ENCODE data around the gene PA2G4. TPM values are rescaled to one million over a fixed set of nuclear protein-coding genes. Genes with fewer than 3 reads are reported as not detected.

Gene PA2G4
- total and polyA plus RNA-seq, 12 donors = 64.3 to 148 (median 74.4) TPM

DNA sequence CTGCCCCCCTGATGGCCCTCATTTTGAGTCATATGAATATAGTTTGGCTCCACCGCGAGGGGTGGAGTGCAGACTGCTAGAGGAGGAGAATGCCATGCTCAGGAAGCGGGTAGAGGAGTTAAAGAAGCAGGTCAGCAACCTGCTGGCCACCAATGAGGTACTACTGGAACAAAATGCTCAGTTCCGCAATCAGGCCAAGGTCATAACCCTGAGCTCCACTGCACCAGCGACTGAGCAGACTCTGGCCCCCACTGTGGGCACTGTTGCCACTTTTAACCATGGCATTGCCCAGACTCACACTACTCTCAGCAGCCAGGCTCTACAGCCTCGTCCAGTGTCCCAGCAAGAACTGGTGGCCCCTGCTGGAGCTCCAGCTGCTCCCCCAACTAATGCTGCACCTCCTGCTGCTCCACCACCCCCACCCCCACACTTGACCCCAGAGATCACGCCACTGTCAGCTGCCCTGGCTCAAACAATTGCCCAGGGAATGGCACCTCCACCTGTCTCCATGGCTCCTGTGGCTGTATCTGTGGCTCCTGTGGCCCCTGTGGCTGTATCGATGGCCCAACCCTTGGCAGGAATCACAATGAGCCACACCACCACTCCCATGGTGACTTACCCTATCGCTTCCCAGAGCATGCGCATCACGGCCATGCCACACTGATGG lies 17.0 kb downstream of the PA2G4 start:
- intact Hi-C loops (cut with DNase I) = loop anchor here in 6 of 10 donors (2.0 to 10.0 kb wide), 6 partner anchors 36 to 513 kb away; partner anchors contain the start of genes SMARCC2 (in 2 of the 6), SPRYD4 (in 2 of the 6), BAZ2A (in 1 of the 6) and MYL6 (in 1 of the 6)
- Histone ChIP-seq H3K4me3 (no peak overlapping the region), H3K36me3 (peaks cover 0 to 39% (median 13%) of the 10 kb centered on the region in 9 donors), H3K27me3 (no peaks in the 10 kb centered on the region), H3K27ac (peak overlapping the region in 4 of 10 donors; percentile 10 to 33 (median 17)), H3K9me3 (no peaks in the 10 kb centered on the region), H3K4me1 (peaks cover 0 to 68% (median 57%) of the 10 kb centered on the region in 9 donors)
- WGBS, 2 donors = 82 to 83% methylated on average over 11 of the region's 11 CpGs
- ATAC-seq (no peak), DNase-seq (no peak)
- TF ChIP-seq, protein P1, sequence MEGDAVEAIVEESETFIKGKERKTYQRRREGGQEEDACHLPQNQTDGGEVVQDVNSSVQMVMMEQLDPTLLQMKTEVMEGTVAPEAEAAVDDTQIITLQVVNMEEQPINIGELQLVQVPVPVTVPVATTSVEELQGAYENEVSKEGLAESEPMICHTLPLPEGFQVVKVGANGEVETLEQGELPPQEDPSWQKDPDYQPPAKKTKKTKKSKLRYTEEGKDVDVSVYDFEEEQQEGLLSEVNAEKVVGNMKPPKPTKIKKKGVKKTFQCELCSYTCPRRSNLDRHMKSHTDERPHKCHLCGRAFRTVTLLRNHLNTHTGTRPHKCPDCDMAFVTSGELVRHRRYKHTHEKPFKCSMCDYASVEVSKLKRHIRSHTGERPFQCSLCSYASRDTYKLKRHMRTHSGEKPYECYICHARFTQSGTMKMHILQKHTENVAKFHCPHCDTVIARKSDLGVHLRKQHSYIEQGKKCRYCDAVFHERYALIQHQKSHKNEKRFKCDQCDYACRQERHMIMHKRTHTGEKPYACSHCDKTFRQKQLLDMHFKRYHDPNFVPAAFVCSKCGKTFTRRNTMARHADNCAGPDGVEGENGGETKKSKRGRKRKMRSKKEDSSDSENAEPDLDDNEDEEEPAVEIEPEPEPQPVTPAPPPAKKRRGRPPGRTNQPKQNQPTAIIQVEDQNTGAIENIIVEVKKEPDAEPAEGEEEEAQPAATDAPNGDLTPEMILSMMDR (IDR thresholded peaks at IDR 0.05) = no peak

DNA sequence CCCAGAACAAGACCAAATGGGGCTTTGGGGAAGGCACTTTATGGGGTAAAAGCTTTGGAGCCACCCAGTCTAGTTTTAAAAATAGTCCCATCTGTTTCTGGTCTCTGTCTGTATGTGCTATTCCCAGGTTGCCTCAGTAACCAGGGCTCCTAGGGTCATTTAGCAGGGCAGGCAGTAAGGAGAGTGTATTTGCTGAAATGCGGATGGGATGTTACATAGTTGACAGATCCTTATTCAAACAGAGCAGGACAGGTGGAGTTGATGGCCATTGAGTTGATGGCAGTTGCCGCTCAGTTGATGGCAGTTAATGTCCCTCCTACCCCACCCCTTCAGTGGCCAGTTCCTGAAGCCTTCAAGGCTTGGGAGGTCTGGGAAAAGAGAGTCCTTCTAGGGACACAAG lies 18.3 kb downstream of the PA2G4 start:
- 53 to 66% methylated on average over 2 of the region's 2 CpGs for WGBS, 2 donors
- Histone ChIP-seq H3K27me3 (no peaks in the 10 kb centered on the region), H3K4me3 (no peak overlapping the region), H3K36me3 (peaks cover 0 to 39% (median 13%) of the 10 kb centered on the region in 9 donors), H3K4me1 (peaks cover 6 to 77% (median 64%) of the 10 kb centered on the region in 9 donors), H3K27ac (peak overlapping the region in 6 of 10 donors; percentile 10 to 68 (median 22)), H3K9me3 (no peaks in the 10 kb centered on the region)
- intact Hi-C loops (cut with DNase I) = loop anchor here in 5 of 10 donors (5.0 to 10.0 kb wide), 4 partner anchors 35 to 512 kb away; partner anchors contain the start of genes SPRYD4 (in 2 of the 5), BAZ2A (in 1 of the 5), MYL6 (in 1 of the 5) and SMARCC2 (in 1 of the 5)
- DNase-seq (no peak), ATAC-seq (no peak)
- TF ChIP-seq, protein P1 (IDR thresholded peaks at IDR 0.05) = no peak

DNA sequence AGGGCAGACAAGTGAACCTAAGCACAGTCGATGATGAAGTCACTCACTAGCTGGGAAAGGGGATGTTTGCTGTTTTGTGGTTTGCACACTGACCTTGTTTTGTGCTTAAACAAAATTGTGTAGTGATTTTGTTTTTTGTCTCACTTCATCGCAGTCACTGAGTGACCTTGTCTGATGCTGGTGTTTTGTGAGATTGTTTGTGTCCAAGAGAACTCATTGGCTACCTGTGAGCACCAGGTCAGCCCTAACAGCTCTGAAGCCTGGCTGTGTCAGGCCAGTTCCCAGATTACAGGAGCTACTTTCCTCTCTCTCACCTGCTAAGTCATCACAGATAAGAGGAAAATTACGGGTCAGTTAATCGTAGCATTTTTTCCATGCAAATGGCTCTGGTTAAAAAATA lies 19.8 kb downstream of the PA2G4 start:
- no peak overlapping the region for H3K4me3 ChIP-seq
- H3K9me3 ChIP-seq = no peaks in the 10 kb centered on the region
- TF ChIP-seq, protein P1 (IDR thresholded peaks at IDR 0.05) = no peak
- intact Hi-C loops (cut with DNase I) = loop anchor here in 5 of 10 donors (5.0 to 10.0 kb wide), 4 partner anchors 33 to 511 kb away; partner anchors contain the start of genes SPRYD4 (in 2 of the 5), BAZ2A (in 1 of the 5), MYL6 (in 1 of the 5) and SMARCC2 (in 1 of the 5)
- H3K27ac ChIP-seq = no peak overlapping the region
- WGBS, 2 donors = 86 to 92% methylated on average over 4 of the region's 4 CpGs
- DNase-seq (no peak), ATAC-seq (no peak)
- H3K27me3 ChIP-seq = no peaks in the 10 kb centered on the region
- peaks cover 0 to 39% (median 13%) of the 10 kb centered on the region in 9 donors for H3K36me3 ChIP-seq
- H3K4me1 ChIP-seq = peaks cover 6 to 72% (median 58%) of the 10 kb centered on the region in 9 donors

DNA sequence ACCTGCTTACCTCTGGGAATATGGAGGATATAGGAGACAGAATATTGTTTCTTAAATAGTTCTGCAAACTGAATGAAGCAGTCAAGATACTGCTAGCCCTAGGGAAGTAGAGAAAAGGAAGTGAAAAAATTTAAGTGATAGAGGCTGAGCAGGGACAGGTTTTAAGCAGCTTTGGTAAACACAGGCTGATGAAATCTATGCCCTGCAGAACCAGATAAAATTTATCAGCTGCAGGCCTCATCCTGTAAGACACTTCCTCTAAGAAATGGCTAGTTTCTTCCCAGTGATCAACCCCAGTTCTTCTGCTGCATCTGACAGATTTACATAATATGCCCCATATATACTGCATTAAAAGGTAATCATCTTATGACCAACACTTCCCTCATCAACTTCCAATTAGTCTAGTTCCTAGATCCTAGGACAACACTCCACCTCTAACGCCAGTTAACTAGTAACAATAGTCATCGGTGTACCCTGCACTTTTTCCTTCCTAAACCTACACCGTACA lies 22.4 kb downstream of the PA2G4 start:
- ATAC-seq = no peak
- Histone ChIP-seq H3K4me3 (peak overlapping the region in 6 of 10 donors; percentile 78 to 94 (median 86)), H3K9me3 (no peaks in the 10 kb centered on the region), H3K27ac (peak overlapping the region; percentile 11 to 91 (median 82)), H3K27me3 (no peaks in the 10 kb centered on the region), H3K4me1 (peaks cover 8 to 66% (median 51%) of the 10 kb centered on the region in 9 donors), H3K36me3 (peaks cover 0 to 35% (median 5%) of the 10 kb centered on the region in 9 donors)
- WGBS, 2 donors = 48 to 52% methylated on average over 3 of the region's 3 CpGs
- DNase-seq = no peak
- TF ChIP-seq, protein P1 (IDR thresholded peaks at IDR 0.05) = no peak
- intact Hi-C loops (cut with DNase I) = loop anchor here in 8 of 10 donors (1.0 to 10.0 kb wide), 10 partner anchors 30 to 508 kb away; partner anchors contain the start of genes MYL6 (in 5 of the 8), SMARCC2 (in 2 of the 8), SPRYD4 (in 2 of the 8) and BAZ2A (in 1 of the 8)

Data from heart right ventricle (tissue), 16 donors.